GM12874 (cell line): ENCODE measurements around the gene KLHL26.

ENCODE experiments used
- CTCF ChIP-seq: IDR thresholded peaks from 2 replicates; pipeline ENCODE4 v1.5.1; 2011; ENCODE audit warnings: low read depth, mild to moderate bottlenecking, control low read depth, low read length, moderate library complexity; ENCODE audit not compliant: insufficient read depth

KLHL26 gene

DNA sequence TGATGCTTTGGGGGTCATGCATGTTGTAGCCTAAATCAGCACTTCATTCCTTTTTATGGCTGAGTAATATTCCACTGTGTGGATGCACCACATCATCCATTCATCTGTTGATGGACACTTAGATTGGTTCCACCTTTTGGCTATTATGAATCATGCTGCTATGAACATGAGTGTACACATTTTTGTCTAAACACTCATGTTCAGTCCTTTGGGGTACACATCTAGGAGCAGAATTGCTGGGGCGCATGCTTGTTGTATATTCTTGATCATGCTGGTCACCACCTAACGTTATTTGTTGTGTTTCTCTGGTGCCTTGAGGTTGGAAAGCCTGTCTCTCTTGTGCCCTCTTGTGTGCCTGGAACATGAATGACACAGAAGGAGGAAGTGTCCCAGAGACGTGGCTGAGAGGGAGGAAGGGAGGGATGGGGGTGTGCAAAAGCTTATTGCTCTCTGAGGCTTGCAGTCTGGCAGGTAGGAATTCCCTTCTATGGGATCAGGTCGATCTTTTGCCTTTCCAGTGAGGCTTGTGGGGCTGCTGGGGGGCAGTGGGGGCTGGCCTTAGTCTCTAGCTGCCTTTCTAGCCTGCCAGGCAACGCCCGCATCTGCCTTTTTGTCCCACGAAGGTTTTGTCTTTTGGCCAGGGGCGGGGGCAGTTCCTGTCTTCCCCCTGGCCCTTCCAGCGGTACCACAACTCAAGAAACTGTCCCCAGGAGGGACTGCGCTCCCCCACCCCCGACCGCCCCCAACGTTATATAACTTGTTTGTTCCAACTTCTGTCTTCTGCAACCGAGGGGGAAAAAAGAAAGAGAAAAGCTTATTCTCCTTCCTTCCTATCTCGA, 7.6 kb downstream of the KLHL26 start:
- TF ChIP-seq CTCF: 0 out of 2 replicates have a peak, but pooled peaks have one; percentile 7

GRCh38 chr19:18645035-18645511, 8.2 kb downstream of the KLHL26 start:
- TF ChIP-seq CTCF: no peak

GRCh38 chr19:18646535-18647370, 9.9 kb downstream of the KLHL26 start:
- TF ChIP-seq CTCF: no peak

DNA sequence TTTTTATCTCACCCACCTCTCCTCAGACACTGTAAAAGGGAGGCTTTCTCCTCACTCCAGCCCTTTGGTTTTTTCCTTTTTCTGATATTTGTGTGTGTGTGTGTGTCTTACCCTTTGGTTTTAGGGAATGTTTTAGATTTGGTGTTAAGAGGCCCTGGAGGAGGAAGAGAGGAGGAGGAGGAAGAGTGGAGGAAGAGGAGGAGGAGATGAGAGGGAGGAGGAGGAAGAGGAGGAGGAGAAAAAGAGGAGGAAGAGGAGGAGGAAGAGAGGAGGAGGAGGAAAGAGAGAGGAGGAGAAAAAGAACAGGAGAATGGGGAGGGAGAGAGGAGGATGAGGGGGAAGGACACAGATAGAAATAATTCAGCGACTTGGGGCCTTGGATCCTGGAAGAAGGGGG, 10.5 kb downstream of the KLHL26 start:
- no peak for TF ChIP-seq CTCF

- TF ChIP-seq CTCF: no peak
Measured at GRCh38 chr19:18647807-18648206, 11.0 kb downstream of the KLHL26 start.

GRCh38 chr19:18648973-18649315, 12.1 kb downstream of the KLHL26 start:
- TF ChIP-seq CTCF: no peak

DNA sequence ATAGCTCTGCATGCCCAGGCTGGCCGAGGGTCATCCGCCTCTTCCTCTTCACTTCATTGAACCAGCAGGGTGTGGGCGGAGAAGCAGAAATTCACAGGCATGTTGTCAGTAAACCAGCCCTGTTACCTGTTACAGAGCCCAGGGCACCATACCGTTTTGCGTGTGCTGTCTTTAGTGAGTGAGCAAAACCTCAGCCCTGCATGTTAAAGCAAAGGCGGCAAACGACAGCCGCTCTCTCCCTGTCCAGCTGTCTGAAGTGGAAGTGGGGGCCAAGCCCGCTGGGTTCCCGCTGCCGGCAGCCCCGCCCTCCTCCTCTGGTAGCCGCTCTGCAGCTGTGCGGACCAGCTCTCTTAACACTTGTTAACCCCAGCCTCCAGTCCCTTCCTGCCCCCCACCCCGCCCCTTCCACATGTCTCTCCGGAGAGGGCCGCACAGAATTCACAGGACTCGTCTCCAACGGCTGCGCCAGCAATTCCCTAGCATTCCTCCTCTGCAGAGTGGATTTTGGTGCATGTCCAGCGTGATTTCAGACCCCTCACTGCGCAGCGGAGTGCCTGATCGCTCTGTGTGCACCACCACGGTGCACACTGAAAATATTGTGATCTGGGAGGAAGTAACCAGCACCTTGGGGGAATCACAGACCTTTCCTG, 12.7 kb downstream of the KLHL26 start:
- TF ChIP-seq CTCF: no peak
